HepG2 (cell line): ENCODE results near the gene LRRC8E. TPM values are rescaled to one million over a fixed set of nuclear protein-coding genes. Genes with fewer than 3 reads are reported as not detected.

Source experiments
- ATAC-seq: fragments of 200-7000 bp; cut with Tn5 transposase; 3 replicates; pipeline ENCODE4 v1.9.1; 2020; ENCODE audit warnings: mild to moderate bottlenecking, moderate library complexity
- BruUV-seq: library from RNA; stranded (reverse); fragments of 400-500 nt; replicated peaks from 2 replicates; lab custom pipeline; 2021; lab: Mats Ljungman, UMichigan
- CTCF ChIA-PET: fragments of 300-600 bp; formaldehyde crosslinking; extraction: SDS; loops from one replicate; lab custom pipeline; 2021; ENCODE audit warnings: low total read pairs, inconsistent platforms, low intra/inter-chr PET ratio; lab: Yijun Ruan, JAX
- POLR2A ChIA-PET: fragments of 350-600 bp; sonication (Branson Sonifier 250); formaldehyde crosslinking; loops from one replicate; lab custom pipeline; 2020; ENCODE audit warnings: antibody characterized with exemption, inconsistent platforms; lab: Yijun Ruan, JAX
- DNase-seq: peaks from one replicate; pipeline ENCODE4 v3.0.0-alpha.2; 2015; ENCODE audit warnings: low spot score
- FAIRE-seq: peaks from 3 replicates; lab custom pipeline; 2011; peaks lifted over from hg19 to GRCh38; lab: Jason Lieb, UNC
- H2AFZ ChIP-seq: one replicate; pipeline ENCODE4 v1.6.1; 2011; ENCODE audit warnings: low read length, inconsistent platforms
- H3K27ac ChIP-seq: fragments of 300-600 bp; 3 replicates; pipeline ENCODE4 v1.8.0; 2011; ENCODE audit warnings: mixed run types, mild to moderate bottlenecking, mixed read lengths, low read length, inconsistent platforms; ENCODE audit not compliant: insufficient read depth; ENCODE audit errors: extremely low read length
- H3K27me3 ChIP-seq, 2 experiments: fragments of 200-600 bp in 1 of 2; 2 replicates in 1 of 2; 3 replicates in 1 of 2; pipeline versions ENCODE4 v1.6.0 to v1.8.0; 2011; ENCODE audit warnings: low read length in 2 of 2, mild to moderate bottlenecking in 2 of 2, moderate library complexity in 2 of 2, inconsistent platforms in 1 of 2; ENCODE audit not compliant: insufficient read depth in 2 of 2, control insufficient read depth in 1 of 2
- H3K36me3 ChIP-seq, 2 experiments: fragments of 200-600 bp in 1 of 2; replicated peaks in 1 of 2; 2 replicates in 1 of 2; 3 replicates in 1 of 2; pipeline versions ENCODE4 v1.5.1 to v1.8.0; 2011; ENCODE audit warnings: low read length in 2 of 2, inconsistent platforms in 1 of 2; ENCODE audit not compliant: insufficient read depth in 2 of 2, control insufficient read depth in 1 of 2
- H3K4me1 ChIP-seq: 2 replicates; pipeline ENCODE4 v1.5.1; 2012; ENCODE audit warnings: low read length, inconsistent platforms; ENCODE audit not compliant: insufficient read depth
- H3K4me2 ChIP-seq: 2 replicates; pipeline ENCODE4 v1.6.0; 2011; ENCODE audit warnings: low read depth, low read length, inconsistent platforms
- H3K4me3 ChIP-seq, 3 experiments: fragments of 200-600 bp in 1 of 3; sonication (generic), shearing (Covaris generic) in 1 of 3; replicated peaks in 1 of 3; 2 replicates each; pipeline ENCODE4 v1.5.1; 2011 to 2016; ENCODE audit warnings: low read length in 3 of 3, inconsistent platforms in 2 of 3, low read depth in 2 of 3, mild to moderate bottlenecking in 2 of 3, control low read depth in 1 of 3, mixed read lengths in 1 of 3; ENCODE audit not compliant: insufficient read depth in 1 of 3
- H3K79me2 ChIP-seq: one replicate; pipeline ENCODE4 v1.6.1; 2011; ENCODE audit warnings: low read length, inconsistent platforms; ENCODE audit not compliant: insufficient read depth
- H3K9ac ChIP-seq: 2 replicates; pipeline ENCODE4 v1.6.0; 2011; ENCODE audit warnings: mild to moderate bottlenecking, low read depth, low read length, inconsistent platforms; ENCODE audit not compliant: insufficient read depth
- H3K9me3 ChIP-seq: 2 replicates; pipeline ENCODE4 v1.5.1; 2012; ENCODE audit warnings: mild to moderate bottlenecking, low read length
- H4K20me1 ChIP-seq: 2 replicates; pipeline ENCODE4 v1.6.0; 2011; ENCODE audit warnings: inconsistent platforms, mild to moderate bottlenecking, low read length, moderate library complexity; ENCODE audit not compliant: insufficient read depth
- AGO2 ChIP-seq: fragments of 200-400 bp; formaldehyde crosslinking; optimal IDR thresholded peaks from 2 replicates; pipeline ENCODE3; 2017; ENCODE audit warnings: mild to moderate bottlenecking, low read depth, low read length, moderate library complexity
- POLR2G ChIP-seq: fragments of 200-400 bp; formaldehyde crosslinking; IDR thresholded peaks from 2 replicates; pipeline ENCODE4 v1.6.1; 2018; ENCODE audit warnings: mild to moderate bottlenecking, low read depth, low read length, moderate library complexity
- STAT5B ChIP-seq: sonication (generic); formaldehyde crosslinking; IDR thresholded peaks from 2 replicates; pipeline ENCODE4 v1.4.0; 2020; ENCODE audit warnings: missing genetic modification reagents
- ZFP91 ChIP-seq: sonication (generic); formaldehyde crosslinking; IDR thresholded peaks from 2 replicates; pipeline ENCODE4 v1.9.0; 2022; ENCODE audit warnings: missing genetic modification reagents, mild to moderate bottlenecking, borderline replicate concordance
- ZGPAT ChIP-seq: IDR thresholded peaks from 2 replicates; pipeline ENCODE4 v1.6.1; 2016; ENCODE audit warnings: mild to moderate bottlenecking
- WGBS: methylation state at CpG from one replicate; pipeline ENCODE4 v1.1.6; 2017; ENCODE audit warnings: low lambda C conversion rate; 5-methylcytosine and 5-hydroxymethylcytosine counted together
- in situ Hi-C: cut with HindIII; loops from 2 replicates; pipeline ENCODE4 v1.10.0; 2017; ENCODE audit warnings: low pct_unique_long_range_greater_than_20kb; ENCODE audit not compliant: extremely low pct_ligation_motif_present
- intact Hi-C: fragments of 100-400 bp; cut with micrococcal nuclease; formaldehyde crosslinking; loops from one replicate; pipeline ENCODE4 v1.10.0; 2022; ENCODE audit not compliant: unreplicated experiment
- polyA plus RNA-seq, 8 experiments: library from polyadenylated mRNA; depleted of rRNA in 3 of 8; stranded (reverse) in 7 of 8; unstranded in 1 of 8; fragments of >200 nt; fragmentation: Illumina TruSeq in 4 of 8; extraction: Trizol in 4 of 8; gene quantifications; 2 replicates each; pipeline versions ENCODE4 v1.2.1 to v1.2.3, GENCODE V29; 2011 to 2016; ENCODE audit warnings: low read depth in 4 of 8, missing spikeins in 1 of 8, mixed read lengths in 1 of 8; ENCODE audit not compliant: insufficient read depth in 1 of 8
- total RNA-seq, 5 experiments: library from RNA; depleted of rRNA; stranded (reverse); fragments of >200 nt; fragmentation: Illumina TruSeq; extraction: Trizol; gene quantifications; 2 replicates each; pipeline ENCODE4 v1.2.3, GENCODE V29; 2016; ENCODE audit warnings: low read depth in 1 of 5
- TF ChIP-seq, protein P1 (sequence below): sonication (generic); formaldehyde crosslinking; IDR thresholded peaks from 2 replicates; pipeline ENCODE4 v1.4.0; 2020; ENCODE audit warnings: missing genetic modification reagents

The LRRC8E gene
- total and polyA plus RNA-seq, 2 of the 13 experiments (the other 11 are each of a cell fraction or from before 2014, with no cell fraction given): 8.0 to 10.3 TPM

- Histone ChIP-seq H3K4me3 (no peak overlapping the region), H3K4me1 (no peaks in the 10 kb centered on the region), H4K20me1 (no peaks in the 10 kb centered on the region), H3K27ac (no peak overlapping the region), H3K27me3 (no peaks in the 10 kb centered on the region), H3K4me2 (no peak overlapping the region), H3K9ac (no peak overlapping the region), H3K36me3 (peaks cover 7 to 22% of the 10 kb centered on the region in 2 experiments; a peak in 4 of 5 replicates), H3K79me2 (no peaks in the 10 kb centered on the region), H2AFZ (no peak overlapping the region), H3K9me3 (no peaks in the 10 kb centered on the region)
- TF ChIP-seq AGO2 (peak; percentile 90), STAT5B (no peak), ZGPAT (no peak), POLR2G (0 out of 2 replicates have a peak, but pooled peaks have one; percentile 10), ZFP91 (CRISPR knock-in tag) (peak; percentile 28; the same call in 1 of the 2 replicates)
- TF ChIP-seq, protein P1, sequence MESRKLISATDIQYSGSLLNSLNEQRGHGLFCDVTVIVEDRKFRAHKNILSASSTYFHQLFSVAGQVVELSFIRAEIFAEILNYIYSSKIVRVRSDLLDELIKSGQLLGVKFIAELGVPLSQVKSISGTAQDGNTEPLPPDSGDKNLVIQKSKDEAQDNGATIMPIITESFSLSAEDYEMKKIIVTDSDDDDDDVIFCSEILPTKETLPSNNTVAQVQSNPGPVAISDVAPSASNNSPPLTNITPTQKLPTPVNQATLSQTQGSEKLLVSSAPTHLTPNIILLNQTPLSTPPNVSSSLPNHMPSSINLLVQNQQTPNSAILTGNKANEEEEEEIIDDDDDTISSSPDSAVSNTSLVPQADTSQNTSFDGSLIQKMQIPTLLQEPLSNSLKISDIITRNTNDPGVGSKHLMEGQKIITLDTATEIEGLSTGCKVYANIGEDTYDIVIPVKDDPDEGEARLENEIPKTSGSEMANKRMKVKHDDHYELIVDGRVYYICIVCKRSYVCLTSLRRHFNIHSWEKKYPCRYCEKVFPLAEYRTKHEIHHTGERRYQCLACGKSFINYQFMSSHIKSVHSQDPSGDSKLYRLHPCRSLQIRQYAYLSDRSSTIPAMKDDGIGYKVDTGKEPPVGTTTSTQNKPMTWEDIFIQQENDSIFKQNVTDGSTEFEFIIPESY (CRISPR knock-in tag): 0 out of 2 replicates have a peak, but pooled peaks have one; percentile 26
- intact Hi-C loops: no loop called here
- FAIRE-seq: no peak
- no peak for DNase-seq
- no peak for ATAC-seq
- POLR2A ChIA-PET: interaction anchor here (0.8 kb wide), 1 partner anchor 16 kb away, joined by 4 read pairs; the partner anchor contains the start of gene TIMM44
- WGBS: 96% methylated on average over 15 of the region's 32 CpGs
- CTCF ChIA-PET: no interaction called here
- in situ Hi-C loops: no loop called here
- no TSS peak for BruUV-seq
These were observed 38.7 kb downstream of the LRRC8E start for GRCh38 chr19:7926727-7927604.
